ENCODE measurements around the gene XYLT1.

GRCh38 chr16:17471719-17472461, 1.1 kb upstream of the XYLT1 start:
- TF ChIP-seq, protein P1, sequence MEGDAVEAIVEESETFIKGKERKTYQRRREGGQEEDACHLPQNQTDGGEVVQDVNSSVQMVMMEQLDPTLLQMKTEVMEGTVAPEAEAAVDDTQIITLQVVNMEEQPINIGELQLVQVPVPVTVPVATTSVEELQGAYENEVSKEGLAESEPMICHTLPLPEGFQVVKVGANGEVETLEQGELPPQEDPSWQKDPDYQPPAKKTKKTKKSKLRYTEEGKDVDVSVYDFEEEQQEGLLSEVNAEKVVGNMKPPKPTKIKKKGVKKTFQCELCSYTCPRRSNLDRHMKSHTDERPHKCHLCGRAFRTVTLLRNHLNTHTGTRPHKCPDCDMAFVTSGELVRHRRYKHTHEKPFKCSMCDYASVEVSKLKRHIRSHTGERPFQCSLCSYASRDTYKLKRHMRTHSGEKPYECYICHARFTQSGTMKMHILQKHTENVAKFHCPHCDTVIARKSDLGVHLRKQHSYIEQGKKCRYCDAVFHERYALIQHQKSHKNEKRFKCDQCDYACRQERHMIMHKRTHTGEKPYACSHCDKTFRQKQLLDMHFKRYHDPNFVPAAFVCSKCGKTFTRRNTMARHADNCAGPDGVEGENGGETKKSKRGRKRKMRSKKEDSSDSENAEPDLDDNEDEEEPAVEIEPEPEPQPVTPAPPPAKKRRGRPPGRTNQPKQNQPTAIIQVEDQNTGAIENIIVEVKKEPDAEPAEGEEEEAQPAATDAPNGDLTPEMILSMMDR (IDR thresholded peaks at IDR 0.05): no peak
- no peak for TF ChIP-seq POLR2A (IDR thresholded peaks at IDR 0.05)

Measured in thyroid gland (tissue), 4 donors.